Measurements from ENCODE around the gene PNMA5. TPM values are rescaled to one million over a fixed set of nuclear protein-coding genes. Genes with fewer than 3 reads are reported as not detected.

Gene PNMA5
- total RNA-seq, 4 donors from 2014 or later: 0.07 TPM; not detected in 3

DNA sequence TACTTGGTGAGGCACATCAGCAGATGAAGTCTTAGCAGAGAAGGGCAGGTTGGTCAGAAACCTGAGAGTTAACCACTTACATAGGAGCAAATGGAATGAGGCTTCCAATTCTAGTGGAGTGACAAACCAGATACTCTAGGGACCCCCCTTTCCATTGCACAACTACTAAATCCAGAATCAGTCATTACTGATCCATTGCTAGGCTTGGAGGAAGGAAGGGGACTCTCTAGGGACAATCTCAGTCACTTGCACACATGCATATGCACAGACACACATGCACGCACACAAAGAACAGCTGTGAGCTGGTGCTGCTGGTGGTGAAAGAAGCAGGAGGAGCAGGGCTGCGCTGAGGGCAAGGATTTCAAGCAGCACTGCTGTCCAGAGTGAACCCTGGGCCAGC lies 25.7 kb downstream of the PNMA5 start:
- Histone ChIP-seq H3K27me3 (no peaks in the 10 kb centered on the region), H3K27ac (no peak overlapping the region), H3K9me3 (no peaks in the 10 kb centered on the region), H3K36me3 (no peaks in the 10 kb centered on the region), H3K4me1 (no peaks in the 10 kb centered on the region), H3K4me3 (no peak overlapping the region)
- intact Hi-C loops (cut with DNase I; ENCODE audit: low total_unique reads): no loop called here
- DNase-seq: no peak
- TF ChIP-seq, protein P1, sequence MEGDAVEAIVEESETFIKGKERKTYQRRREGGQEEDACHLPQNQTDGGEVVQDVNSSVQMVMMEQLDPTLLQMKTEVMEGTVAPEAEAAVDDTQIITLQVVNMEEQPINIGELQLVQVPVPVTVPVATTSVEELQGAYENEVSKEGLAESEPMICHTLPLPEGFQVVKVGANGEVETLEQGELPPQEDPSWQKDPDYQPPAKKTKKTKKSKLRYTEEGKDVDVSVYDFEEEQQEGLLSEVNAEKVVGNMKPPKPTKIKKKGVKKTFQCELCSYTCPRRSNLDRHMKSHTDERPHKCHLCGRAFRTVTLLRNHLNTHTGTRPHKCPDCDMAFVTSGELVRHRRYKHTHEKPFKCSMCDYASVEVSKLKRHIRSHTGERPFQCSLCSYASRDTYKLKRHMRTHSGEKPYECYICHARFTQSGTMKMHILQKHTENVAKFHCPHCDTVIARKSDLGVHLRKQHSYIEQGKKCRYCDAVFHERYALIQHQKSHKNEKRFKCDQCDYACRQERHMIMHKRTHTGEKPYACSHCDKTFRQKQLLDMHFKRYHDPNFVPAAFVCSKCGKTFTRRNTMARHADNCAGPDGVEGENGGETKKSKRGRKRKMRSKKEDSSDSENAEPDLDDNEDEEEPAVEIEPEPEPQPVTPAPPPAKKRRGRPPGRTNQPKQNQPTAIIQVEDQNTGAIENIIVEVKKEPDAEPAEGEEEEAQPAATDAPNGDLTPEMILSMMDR (IDR thresholded peaks at IDR 0.05): no peak
- TF ChIP-seq POLR2A (IDR thresholded peaks at IDR 0.05): no peak

DNA sequence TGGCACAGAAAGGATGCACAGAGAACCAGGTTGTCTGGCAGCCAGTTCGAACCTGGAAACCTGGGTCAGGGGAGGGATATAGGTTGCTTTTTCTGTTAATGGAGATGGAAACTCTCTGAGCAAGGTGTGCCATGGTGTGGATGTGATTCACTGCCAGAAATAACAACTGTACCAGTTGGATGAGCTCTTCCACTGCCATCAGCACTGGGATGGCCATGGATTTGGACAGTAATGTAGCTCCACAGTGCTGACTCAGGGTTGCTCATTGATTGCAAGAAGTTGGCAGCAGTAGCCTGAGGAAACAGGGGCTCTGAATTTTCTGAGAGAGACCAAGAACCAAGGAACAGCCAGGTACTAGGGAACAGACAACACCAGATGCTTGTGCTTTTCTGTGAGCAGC lies 33.8 kb downstream of the PNMA5 start:
- H3K9me3 ChIP-seq: no peaks in the 10 kb centered on the region
- no peak overlapping the region for H3K4me3 ChIP-seq
- H3K27me3 ChIP-seq: no peaks in the 10 kb centered on the region
- DNase-seq: no peak
- H3K36me3 ChIP-seq: no peaks in the 10 kb centered on the region
- TF ChIP-seq POLR2A (IDR thresholded peaks at IDR 0.05): no peak
- TF ChIP-seq, protein P1 (IDR thresholded peaks at IDR 0.05): no peak
- intact Hi-C loops (cut with DNase I; ENCODE audit: low total_unique reads): no loop called here
- no peak overlapping the region for H3K27ac ChIP-seq
- no peaks in the 10 kb centered on the region for H3K4me1 ChIP-seq

DNA sequence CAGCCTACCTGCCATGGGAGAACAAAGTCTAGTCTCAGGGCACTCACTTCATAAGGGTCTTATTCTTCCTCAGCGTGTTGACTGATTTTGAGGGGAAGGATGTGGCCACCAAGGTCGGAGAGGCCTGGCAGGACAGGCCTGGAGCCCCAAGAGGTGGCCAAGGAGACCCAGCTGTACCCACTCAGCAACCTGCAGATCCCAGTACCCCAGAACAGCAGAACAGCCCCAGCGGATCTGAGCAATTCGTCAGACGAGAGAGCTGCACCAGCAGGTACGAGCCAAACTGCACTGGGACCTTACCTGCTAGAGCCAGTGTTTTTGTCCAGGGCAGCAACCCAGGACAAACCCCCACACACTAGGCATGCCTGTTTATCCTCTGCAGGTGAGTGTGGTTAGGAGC lies 34.3 kb downstream of the PNMA5 start:
- H3K4me1 ChIP-seq: no peaks in the 10 kb centered on the region
- TF ChIP-seq, protein P1 (IDR thresholded peaks at IDR 0.05): no peak
- no peaks in the 10 kb centered on the region for H3K36me3 ChIP-seq
- no peaks in the 10 kb centered on the region for H3K9me3 ChIP-seq
- H3K4me3 ChIP-seq: no peak overlapping the region
- no peaks in the 10 kb centered on the region for H3K27me3 ChIP-seq
- intact Hi-C loops (cut with DNase I; ENCODE audit: low total_unique reads): no loop called here
- DNase-seq: no peak
- H3K27ac ChIP-seq: no peak overlapping the region

DNA sequence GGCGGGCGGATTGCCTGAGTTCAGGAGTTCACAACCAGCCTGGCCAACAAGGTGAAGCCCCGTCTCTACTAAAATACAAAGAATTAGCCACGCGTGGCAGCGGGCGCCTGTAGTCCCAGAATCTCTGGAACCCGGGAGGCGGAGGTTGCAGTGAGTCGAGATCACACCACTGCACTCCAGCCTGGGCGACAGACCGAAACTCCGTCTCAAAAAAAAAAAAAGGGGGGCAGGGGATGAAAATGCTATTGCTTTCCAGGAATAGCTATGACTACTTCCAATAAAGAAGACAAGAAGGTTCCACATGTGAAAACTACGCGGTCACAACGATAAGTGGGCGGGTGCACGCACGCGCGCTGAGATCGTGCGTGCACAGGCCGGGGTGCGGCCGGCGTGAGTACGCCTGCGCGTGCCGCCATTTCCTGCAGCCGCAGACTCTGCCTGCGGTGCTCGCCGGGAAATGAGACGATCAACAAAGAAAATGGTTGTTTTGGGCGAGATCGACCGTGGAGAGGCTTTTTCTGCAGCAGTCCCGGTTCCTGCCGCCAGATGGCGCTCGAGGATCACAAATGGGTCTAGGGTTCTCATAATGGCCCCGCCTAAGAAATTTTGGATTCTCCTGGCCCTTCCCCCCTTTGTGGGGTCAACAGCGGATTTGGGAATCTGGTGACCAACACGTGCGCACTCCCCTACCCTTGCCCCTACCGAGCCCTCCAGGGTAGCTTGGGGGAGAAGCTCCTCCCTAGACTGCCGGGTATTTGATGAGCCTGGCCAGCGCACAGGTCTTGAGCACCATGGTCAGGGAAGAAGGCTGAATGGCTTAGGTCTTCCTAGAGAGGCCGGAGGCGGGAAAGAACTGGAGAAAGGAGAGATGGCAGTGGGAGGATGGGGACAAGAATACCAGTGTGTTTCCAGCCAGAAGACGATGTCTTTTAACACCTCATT lies 35.1 kb downstream of the PNMA5 start:
- no peaks in the 10 kb centered on the region for H3K36me3 ChIP-seq
- peak overlapping the region in 1 of 2 donors; percentile 14 for H3K4me3 ChIP-seq
- peak; percentile 86 to 92 for DNase-seq
- intact Hi-C loops (cut with DNase I; ENCODE audit: low total_unique reads): no loop called here
- peak overlapping the region; percentile 62 to 74 for H3K27ac ChIP-seq
- no peaks in the 10 kb centered on the region for H3K27me3 ChIP-seq
- no peaks in the 10 kb centered on the region for H3K9me3 ChIP-seq
- TF ChIP-seq, protein P1 (IDR thresholded peaks at IDR 0.05): peak; percentile 84 to 92 (median 89)
- no peak for TF ChIP-seq POLR2A (IDR thresholded peaks at IDR 0.05)
- H3K4me1 ChIP-seq: no peaks in the 10 kb centered on the region

DNA sequence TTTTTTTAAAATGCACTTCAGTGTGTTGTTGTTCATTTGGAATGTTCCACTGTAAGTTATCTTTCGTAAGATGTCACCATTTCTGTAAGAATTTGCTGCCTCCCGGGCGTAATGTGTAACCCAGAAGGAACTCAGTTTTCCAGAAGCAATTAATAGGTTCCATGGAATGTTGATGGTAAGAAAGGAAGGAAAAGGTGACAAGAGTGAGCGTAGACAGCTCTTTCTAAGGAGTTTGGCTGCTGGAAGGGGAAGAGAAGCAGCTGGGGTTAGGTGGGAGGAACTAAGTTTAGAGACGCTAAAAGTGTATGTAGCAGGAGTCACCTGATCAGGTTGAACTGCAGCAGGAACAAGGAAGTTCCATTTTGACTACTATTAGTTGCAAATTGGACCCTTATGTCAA lies 35.9 kb downstream of the PNMA5 start:
- no peaks in the 10 kb centered on the region for H3K27me3 ChIP-seq
- no peak for TF ChIP-seq POLR2A (IDR thresholded peaks at IDR 0.05)
- TF ChIP-seq, protein P1 (IDR thresholded peaks at IDR 0.05): no peak
- no peaks in the 10 kb centered on the region for H3K36me3 ChIP-seq
- H3K4me1 ChIP-seq: no peaks in the 10 kb centered on the region
- H3K4me3 ChIP-seq: no peak overlapping the region
- H3K9me3 ChIP-seq: no peaks in the 10 kb centered on the region
- no peak for DNase-seq
- intact Hi-C loops (cut with DNase I; ENCODE audit: low total_unique reads): no loop called here
- H3K27ac ChIP-seq: no peak overlapping the region
